ENCODE measurements around the gene NPDC1.

The NPDC1 gene

DNA sequence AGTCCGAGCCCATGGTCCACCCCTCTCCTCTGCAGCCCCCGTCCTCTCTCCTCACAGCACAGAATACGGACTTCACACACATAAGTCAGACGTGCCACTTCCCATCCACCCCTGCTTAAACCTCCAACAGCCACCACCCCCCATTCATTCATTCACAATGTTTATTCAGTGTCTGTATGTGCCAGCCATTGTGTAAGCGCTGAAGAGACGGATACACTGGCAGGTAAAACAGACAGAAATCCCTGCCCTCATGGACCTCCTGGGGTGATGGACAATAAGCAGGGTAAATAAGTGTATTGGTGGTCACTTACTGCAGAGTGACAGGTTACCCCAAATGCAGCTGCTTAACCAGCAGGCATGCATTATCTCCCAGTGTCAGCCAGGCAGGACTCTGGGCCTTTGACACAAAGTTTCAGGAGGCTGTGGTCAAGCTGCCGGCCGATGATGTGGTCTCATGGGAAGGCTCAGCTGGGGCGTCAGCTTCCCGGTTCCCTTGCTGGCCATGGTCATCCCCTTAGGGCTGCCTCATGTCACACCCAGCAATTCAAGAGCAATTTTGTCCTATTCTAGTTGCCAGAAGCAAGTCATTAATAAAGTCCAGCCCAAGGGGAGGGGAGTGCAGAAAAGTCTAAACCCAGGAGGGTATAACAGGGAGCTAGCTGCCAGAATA, 55.6 kb downstream of the NPDC1 start:
- H3K36me3 ChIP-seq (replicated peaks; ENCODE audit: low read depth, low read length): peaks cover 7% of the 10 kb centered on the region
- no peak overlapping the region for H3K4me3 ChIP-seq (ENCODE audit: low read length)
- H3K4me1 ChIP-seq (ENCODE audit: low read length): peaks cover 7% of the 10 kb centered on the region; the same call in 1 of the 2 replicates
- no peaks in the 10 kb centered on the region for H4K20me1 ChIP-seq (ENCODE audit: insufficient read depth, low read length)
- TF ChIP-seq EZH2phosphoT487 (IDR thresholded peaks at IDR 0.05; ENCODE audit: low read depth): no peak
- TF ChIP-seq, protein P1, sequence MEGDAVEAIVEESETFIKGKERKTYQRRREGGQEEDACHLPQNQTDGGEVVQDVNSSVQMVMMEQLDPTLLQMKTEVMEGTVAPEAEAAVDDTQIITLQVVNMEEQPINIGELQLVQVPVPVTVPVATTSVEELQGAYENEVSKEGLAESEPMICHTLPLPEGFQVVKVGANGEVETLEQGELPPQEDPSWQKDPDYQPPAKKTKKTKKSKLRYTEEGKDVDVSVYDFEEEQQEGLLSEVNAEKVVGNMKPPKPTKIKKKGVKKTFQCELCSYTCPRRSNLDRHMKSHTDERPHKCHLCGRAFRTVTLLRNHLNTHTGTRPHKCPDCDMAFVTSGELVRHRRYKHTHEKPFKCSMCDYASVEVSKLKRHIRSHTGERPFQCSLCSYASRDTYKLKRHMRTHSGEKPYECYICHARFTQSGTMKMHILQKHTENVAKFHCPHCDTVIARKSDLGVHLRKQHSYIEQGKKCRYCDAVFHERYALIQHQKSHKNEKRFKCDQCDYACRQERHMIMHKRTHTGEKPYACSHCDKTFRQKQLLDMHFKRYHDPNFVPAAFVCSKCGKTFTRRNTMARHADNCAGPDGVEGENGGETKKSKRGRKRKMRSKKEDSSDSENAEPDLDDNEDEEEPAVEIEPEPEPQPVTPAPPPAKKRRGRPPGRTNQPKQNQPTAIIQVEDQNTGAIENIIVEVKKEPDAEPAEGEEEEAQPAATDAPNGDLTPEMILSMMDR (IDR thresholded peaks at IDR 0.05; ENCODE audit: low read depth, low read length): no peak
- peaks cover 8% of the 10 kb centered on the region; the same call in 1 of the 2 replicates for H3K79me2 ChIP-seq (ENCODE audit: low read length)
- H3K4me2 ChIP-seq (ENCODE audit: low read length): no peak overlapping the region
- no peak overlapping the region for H3K9ac ChIP-seq (ENCODE audit: low read length)
- no peaks in the 10 kb centered on the region for H3K27me3 ChIP-seq (ENCODE audit: low read depth, low read length)
- H2AFZ ChIP-seq (ENCODE audit: low read depth, low read length): no peak overlapping the region
- H3K27ac ChIP-seq (ENCODE audit: low read length): no peak overlapping the region
- no peaks in the 10 kb centered on the region for H3K9me3 ChIP-seq (ENCODE audit: insufficient read depth, low read length)
